NK-92 (cell line): ENCODE data around the gene MCM5.
"Not testable (repeated sequence)": the region's sequence is repeated elsewhere in the genome, so short reads cannot be mapped to it uniquely, and the experiment has no call there.

Experiments
- DNase-seq: peaks from one replicate; lab custom pipeline; 2025; ENCODE audit not compliant: unreplicated experiment; lab: John Stamatoyannopoulos, UW

The MCM5 gene

DNA sequence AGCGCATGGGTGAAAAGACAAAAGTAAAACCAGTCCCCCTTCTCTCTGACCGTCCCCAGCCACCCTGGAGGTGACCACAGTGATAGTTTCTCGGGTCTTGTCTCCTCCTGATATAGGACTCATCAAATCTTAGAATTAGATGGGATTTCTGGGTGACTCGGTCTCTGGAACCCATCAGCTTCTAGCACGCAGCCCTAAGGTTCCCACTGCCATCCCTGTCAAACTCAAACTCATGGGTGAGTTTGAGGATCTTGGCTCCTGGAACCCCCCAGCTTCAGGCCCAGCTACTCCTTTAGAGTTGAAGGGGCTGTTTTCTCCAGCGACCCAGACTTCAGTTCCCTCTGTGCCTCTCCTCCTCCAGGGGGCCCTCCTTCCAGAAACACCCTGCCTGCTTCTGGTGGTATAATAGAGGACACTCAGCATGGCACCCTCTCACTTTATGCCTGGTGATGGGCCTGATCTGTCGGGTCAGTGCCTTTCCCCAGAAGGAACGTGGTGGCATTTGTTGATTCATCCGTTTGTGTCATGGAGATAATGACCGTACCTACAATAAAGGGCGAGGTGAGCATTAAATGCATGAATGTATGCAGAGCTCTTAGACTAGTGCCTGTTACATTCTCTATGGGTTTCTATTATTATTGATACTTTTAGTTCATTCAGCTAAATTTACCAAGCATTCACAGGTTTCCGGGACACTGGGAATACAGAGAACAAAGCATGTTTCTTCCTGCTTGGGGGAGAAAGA is 31.7 kb downstream of the MCM5 start:
- DNase-seq = no peak

DNA sequence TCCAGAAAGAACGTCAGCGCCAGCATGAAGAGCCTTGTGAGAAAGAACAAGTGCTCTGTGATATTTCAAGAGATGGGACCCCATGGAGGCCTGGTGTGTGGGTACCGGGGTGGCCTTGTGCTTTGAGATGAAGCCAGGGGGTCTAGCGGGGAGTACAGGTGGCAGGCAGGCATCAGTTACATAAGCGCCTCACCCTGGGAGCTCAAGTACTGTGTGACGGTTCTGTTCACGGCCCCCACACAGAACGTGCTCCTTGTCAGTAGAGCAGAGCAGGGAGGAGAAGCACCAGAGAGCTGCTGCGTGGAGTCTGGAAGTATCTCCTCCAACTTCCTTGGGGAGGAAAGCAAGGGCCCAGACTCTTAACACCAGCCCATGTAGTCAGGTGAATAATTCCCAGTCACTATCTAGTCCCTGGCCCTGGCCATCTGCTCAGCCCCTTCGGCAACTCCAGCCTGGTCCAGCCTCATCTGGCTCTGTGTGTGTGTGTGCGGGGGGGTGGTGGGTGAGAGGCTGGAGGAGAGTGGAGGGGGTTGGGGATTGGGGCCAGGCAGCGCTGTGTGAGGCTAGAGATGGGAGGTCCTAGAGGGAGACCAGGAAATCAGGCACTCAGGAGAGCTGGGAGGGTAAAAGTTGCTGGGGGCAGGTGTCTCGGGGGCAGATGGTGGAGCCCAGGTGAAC is 32.4 kb downstream of the MCM5 start:
- no peak for DNase-seq

DNA sequence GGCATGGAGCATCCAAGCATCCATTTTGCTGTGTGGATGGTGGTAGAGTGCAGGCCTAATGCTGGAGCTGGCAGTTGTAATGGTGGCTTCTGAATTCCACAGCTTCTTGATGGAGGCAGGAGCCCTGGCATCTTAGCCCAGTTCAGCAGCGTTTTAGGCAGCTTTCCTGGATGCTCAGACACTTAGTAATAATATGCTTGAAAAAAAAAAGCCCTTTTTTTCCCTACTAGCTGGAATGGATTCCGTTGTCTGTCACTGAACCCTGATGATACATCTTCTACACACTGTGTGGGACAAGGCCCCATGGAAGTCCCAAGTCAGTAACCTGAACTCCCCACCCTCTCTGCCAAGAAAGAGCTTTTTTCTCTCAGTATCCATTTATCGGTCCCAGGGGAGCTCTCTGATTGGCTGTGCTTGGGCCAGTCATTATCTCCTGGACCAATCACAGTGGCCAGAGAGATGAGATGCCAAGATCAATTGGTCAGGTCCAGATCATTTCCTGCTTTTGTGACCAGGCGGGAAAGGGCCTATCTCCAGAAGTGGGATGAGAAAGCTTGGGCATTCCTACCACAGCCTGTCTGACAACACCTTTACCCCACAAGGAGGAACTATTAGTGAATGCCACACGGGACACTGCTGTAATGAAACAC is 34.2 kb downstream of the MCM5 start:
- no peak for DNase-seq

DNA sequence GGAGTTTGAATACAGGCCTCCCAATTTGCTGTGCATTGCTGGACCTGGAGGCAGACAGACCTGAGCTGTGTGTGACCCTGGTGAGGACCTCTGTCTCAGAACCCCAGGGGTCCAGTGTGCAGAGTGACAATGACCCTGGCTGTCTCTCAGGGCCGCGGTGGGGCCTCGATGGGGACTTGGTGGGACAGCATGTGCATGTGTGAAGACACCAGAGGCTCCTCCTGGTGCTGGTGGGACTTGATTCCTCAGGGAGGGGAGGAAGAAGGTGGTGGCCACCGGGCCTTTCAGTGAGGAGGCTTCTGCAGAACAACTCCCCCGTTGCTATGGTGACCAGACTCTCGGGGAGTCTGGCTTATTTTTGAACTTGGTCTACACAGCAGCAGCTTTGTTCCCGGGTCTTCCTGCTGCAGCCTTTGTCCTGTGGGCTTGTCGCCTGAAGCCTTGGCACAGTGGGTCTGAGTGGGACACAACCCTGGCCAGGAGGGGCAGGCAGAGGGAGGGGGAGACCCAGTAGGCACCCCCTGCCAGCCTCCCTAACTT is 35.3 kb downstream of the MCM5 start:
- no peak for DNase-seq

DNA sequence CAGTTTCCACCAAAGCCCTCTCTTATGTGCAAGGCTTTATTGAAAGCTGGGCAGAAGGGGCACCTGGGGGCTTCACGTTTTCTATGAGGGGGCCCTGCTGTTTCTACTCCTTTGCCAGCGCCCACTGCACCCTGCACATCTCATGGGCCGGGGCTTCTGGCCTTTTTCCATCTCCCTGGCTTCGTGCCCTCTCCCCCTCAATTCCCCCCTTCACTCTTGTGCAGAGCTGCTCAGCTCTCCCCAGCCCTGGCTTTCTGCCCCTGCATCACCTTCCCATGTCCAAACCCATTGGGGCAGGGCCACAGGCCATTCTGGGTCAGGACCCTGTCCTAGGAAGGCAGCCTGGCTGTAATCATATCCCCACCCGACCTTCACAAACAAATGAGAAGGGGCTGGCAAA is 36.5 kb downstream of the MCM5 start:
- no peak for DNase-seq

DNA sequence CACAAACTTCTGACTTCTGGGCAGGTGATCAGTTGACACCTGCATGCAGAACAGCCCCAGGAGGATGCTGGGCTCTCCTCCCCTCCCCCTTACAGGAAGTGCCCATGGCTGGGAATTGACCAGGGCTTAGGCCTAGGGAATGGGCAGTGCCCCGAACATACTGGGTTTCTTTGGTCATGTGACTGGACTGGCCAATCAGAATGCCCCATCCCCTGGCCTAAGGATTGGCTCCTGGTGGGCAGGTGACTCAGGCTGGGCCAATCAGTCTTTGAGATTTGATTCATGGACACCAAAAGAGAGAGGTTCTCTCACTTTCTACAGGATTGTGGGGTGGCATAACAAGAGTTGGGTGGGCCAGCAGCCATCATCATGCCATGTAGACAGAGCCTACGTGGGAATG is 37.1 kb downstream of the MCM5 start:
- DNase-seq = no peak

DNA sequence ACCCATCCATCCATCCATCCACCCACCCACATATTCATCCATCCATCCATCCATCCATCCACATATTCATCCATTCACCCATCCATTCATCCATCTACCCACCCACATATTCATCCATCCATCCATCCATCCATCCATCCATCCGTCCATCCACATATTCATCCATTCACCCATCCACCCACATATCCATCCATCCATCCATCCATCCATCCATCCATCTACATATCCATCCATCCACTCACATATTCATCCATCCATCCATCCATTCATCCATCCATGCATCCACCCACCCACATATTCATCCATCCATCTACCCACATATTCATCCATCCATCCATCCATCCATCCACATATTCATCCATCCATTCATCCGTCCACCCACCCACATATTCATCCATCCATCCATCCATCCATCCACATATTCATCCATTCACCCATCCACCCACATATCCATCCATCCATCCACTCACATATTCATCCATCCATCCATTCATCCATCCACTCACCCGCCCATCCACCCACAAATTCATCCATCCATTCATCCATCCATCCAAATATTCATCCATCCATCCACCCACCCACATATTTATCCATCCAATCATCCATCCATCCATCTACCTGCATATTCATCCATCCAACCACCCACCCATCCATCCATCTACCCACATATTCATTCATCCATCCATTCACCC is 38.9 kb downstream of the MCM5 start:
- not testable (repeated sequence) for DNase-seq

DNA sequence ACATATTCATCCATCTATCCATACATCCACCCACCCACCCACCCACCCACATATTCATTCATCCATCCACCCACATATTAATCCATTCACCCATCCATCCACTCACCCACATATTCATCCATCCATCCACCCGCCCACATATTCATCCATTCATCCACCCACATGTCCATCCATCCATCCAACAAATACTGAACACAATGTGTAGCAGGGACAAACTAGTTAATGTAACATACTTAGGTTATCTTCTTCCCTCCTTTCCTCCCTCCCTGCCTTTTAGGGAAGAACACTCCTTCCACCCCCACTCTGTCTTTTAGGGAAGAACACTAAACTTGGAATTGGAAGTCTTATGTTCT is 39.4 kb downstream of the MCM5 start:
- no peak for DNase-seq

DNA sequence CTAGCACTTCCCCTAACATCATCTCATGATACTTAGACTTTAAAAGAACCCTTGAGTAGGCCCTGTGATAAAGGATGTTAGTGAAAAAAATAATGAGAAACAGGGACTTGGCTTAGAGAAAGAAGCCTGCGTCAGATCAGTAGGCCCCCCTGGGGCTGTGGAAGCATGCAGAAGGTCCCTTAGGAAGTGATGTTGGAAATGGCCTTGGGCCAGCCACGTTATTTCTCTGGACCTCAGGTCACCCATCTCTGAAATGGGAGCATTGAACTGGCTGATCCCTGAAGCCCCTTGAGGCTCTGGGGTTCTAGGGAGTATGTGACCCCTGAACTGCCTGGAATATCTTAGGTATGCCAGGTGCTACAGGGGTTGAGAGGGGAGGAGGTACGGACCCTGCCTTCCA is 40.2 kb downstream of the MCM5 start:
- no peak for DNase-seq

DNA sequence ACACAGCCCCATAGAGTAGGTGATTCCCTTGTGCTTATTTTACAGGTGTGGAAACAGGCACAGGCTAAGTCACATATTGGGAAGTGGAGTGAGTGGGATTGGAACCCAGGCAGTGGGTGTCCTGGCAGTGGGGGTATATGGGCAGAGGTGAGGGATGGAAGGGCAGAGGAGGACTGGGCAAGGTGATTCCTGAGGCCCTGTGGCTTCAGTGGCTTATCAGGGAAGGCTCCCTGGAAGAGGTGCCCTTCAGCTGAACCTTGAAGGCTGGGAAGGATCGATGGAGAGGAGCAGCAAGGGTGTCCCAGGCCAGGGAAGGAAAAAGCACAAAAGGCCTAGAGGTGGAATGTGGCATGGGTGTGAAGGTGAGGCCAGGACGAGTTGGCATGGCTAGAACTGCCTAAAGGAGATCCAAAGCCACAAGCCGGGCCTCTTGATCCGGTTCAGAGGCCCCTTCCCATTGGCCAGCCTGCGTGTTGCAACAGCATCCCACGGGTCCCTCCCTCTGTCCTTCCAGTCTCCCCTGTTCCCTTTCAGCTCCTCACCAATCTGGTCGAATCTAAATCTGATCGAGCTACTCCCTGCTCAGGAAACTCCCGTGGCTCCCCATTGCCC is 41.7 kb downstream of the MCM5 start:
- no peak for DNase-seq

DNA sequence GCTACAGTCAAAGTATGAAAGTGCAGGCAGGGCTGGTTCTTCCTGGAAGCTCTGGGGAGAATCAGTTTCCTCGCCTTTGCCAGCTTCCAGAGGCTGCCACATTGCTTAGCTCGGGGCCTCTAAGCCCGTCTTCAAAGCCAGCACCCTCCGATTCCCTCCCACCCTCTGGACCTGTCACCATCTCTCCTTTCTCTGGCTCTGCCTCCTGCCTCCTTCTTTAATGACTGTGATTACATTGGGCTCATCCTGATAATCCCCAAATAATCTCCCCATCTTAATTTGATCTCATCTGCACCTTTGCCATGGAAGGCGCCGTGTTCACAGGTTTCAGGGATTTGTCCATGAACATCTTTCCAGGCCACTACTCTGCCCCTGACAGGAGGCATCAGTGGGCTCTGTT is 42.5 kb downstream of the MCM5 start:
- no peak for DNase-seq

DNA sequence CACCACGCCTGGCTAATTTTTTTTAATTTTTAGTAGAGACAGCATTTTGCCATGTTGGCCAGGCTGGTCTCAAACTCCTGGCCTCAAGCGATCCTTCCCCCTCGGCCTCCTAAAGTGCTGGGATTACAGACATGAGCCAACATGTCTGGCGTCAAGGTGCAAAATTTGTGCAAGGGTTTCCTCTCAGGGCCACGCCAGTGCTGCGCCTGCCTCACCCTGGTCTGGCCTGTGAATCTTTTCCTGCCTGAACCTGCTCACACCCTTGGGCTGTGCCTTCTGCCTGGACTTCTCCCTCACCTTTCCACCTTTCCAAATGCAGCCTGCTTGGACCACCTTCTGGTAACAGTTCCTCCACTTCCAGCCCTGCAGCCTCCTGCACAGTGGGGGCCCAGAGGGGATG is 43.4 kb downstream of the MCM5 start:
- no peak for DNase-seq

DNA sequence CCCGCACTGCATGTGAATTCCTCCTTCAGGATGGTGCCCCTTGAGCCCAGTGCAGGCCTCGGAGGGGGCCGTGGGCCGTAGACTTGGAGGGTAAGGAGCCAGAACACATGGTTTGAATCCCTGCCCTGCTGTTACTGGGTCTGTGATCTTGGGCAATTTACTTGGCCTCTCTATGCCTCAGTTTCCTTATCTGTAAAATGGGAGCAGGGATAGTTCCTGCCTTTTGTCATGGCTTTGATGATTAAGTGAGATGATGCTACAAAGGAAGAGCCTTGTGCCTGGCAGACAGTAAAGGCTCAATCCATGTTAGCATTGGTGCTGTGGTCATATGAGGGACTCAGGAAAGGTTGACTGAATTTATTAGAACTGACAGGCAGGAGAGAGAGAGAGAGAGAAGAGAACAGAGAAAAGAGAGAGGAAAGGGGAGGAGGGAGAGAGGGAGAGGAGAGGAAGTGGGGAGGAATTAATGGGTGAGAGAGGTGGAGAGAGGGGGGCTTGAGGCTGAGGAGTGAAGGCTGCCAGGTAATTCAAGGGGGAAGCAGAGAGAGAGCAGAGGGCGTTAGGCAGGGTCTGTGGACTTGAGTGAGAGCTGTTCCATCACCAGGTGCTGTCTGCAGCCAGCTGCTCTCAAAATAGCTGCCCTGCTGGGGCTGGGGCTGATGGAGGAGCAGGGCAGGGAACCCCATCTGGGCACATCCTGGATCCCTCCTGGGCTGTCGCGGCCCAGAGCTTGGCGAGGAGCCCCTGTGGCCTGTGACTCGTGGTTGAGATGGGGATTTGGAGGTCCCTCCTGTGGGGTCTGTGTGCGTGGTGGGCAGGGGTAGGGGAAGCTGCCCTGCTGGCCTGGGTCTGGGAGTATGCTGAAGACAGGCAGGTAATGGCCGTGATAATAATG is 44.1 kb downstream of the MCM5 start:
- no peak for DNase-seq

DNA sequence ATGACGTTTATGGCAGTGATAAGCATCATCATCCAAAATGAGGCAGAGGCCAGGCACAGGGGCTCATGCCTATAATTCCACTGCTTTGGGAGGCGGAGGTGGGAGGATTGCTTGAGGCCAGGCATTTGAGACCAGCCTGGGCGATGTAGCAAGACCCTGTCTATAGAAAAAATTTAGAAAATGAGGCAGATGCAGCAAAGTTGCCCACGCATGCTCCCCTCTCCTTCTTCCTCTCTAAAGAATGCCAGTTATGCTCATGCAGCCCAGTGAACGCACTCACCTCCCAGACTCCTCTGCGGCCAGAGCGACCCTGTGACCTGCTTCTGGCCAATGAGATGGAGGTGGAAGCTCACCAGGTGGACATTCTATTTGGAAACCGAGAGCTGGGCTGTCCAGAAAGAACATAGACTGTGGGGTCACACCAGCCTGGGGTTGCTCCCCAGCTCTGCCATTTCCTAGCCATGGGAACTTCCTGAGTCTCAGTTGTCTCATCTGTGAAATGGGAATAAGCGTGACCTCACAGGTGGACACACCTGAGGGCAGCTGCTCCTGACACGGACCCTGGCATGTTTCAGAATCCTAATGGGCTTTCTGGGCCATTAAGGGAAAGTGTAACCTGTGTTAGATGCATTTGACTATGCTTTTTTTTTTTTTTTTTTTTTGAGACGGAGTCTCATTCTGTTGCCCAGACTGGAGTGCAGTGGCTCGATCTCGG is 44.9 kb downstream of the MCM5 start:
- DNase-seq = no peak

DNA sequence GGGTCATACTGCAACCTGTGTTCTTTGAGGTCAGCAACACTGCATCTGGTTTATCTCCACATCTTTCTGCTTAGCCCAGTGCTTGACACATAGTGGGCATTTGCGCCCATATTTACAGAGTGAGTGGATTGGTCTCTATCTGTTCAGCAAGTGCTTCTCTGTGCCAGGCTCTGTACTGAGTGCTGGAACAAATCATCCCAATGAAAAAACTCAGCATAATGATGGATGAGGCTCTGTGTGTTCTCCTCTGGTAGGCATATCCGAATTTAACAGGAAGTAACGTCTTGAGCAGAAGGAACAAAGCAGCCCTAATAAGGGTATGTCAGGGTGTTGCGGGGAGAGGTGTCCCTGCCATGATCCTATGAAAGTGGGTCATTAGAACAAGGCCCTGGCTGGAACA is 46.0 kb downstream of the MCM5 start:
- no peak for DNase-seq

DNA sequence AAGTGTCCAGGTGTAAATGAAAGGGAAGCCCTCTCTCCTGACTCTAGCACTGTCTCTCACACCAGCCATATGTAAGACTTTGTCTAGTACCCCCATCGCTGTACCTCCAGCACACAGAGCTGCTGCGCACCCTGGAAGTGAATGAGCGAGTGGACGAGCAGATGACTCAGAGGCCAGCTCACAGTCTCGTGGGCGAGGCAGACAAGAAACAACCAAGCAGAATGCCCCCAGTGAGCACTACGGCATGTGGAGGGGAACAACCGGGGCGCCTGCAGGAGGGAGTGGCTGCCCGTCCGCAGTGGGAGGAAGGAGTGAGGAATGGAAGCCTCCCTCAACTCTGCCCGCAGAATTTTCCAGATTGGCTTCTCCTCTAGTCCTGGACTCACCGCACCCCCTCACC is 46.4 kb downstream of the MCM5 start:
- no peak for DNase-seq

DNA sequence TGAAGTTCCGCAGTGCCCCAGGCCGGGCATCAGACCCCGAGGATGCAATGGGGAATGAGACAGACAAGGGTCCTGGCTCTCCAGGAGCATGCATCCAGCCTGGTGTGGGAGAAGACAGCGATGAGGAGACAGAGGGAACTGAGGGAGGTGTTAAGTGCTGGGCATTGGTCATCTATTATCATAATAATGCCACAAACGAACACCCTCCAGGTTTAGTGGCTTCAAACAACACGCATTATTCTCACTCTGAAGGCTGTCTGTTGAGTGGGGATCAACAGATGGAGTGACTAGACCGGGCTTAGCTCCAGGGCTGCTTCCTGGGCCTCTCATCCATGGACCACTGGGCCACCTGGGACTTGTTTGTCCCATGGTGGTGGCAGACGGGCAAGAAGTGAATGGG is 48.6 kb downstream of the MCM5 start:
- DNase-seq = no peak

DNA sequence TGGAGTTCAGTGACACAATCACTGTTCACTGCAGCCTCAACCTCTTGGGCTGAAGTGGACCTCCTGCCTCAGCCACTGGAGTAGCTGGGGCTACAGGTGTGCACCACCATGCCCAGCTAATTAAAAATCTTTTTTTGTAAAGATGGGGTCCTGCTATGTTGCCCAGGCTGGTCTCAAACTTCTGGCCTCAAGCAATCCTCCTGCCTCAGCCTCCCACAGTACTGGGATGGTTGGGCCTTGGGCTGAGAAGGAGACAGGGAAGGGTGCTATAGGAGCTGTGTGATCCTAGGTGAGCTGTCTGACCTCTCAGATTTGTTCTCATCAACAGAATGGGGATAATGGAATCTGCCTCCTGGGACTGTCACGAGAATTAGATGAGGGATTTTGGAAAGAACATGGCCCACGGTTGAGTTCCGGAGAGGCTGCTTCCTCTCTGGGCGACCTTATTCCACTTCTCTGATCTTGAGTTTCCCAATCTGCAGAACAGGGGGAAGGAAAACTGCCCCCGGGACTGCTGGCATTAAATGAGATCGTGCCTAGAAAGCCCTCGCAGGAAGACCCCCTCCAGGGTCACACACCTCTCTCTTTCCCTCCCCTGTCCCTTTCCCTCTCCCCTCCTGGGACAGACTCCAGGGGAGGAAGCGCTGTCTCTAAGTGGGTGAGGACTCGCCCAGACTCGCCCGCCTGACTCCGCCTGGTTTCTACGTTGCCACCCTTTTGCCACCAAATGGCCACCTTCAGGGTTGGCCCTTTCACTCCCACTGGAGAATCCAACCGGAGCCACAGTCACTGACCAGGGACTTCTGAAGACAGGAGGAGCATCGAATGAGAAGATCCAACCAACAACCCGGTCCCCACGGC is 50.1 kb downstream of the MCM5 start:
- DNase-seq = no peak
